Adrenal gland (tissue), 5 donors: ENCODE data around the gene PTPRO.

Source experiments
- CTCF ChIP-seq, 6 experiments: fragments of 450-650 bp in 4 of 6; fragments of 200-600 bp in 2 of 6; sonication (generic) in 1 of 6; IDR thresholded peaks; 1 replicate in 5 of 6; 2 replicates in 1 of 6; pipeline versions ENCODE4 v1.5.1 to v1.8.0; 2016 to 2021; ENCODE audit warnings: antibody characterized with exemption in 6 of 6, mild to moderate bottlenecking in 2 of 6, moderate library complexity in 1 of 6
- POLR2A ChIP-seq, 2 donors: fragments of 450-650 bp; IDR thresholded peaks; one replicate each; pipeline ENCODE4 v1.6.1; 2017; ENCODE audit warnings: antibody characterized with exemption in 2 of 2, mild to moderate bottlenecking in 2 of 2, moderate library complexity in 1 of 2
- donor health status: DM: no; HTN: no; CAD: no.

- no peak for TF ChIP-seq CTCF (IDR thresholded peaks at IDR 0.05)
- TF ChIP-seq POLR2A (IDR thresholded peaks at IDR 0.05), result no peak
Measured at GRCh38 chr12:15608941-15609340, 286.6 kb downstream of the PTPRO start.
